Lung (tissue), 12 donors: Measurements from ENCODE around the gene DNAL4. TPM values are rescaled to one million over a fixed set of nuclear protein-coding genes. Genes with fewer than 3 reads are reported as not detected.

Experiments
- ATAC-seq: fragments of 200-7000 bp; cut with Tn5 transposase; one replicate; pipeline ENCODE4 v1.9.1; 2020; ENCODE audit warnings: moderate number of reproducible peaks; ENCODE audit not compliant: insufficient read depth, low FRiP score
- DNase-seq, 3 donors: peaks; one replicate each; pipeline ENCODE4 v3.0.0-alpha.2; 2013 to 2017
- H3K27ac ChIP-seq, 2 donors: one replicate each; pipeline ENCODE4 v1.5.1; 2013; ENCODE audit warnings: mild to moderate bottlenecking in 2 of 2, moderate library complexity in 2 of 2, control low read depth in 1 of 2, inconsistent platforms in 1 of 2, low read depth in 1 of 2, low read length in 1 of 2
- H3K27me3 ChIP-seq, 3 donors: one replicate each; pipeline ENCODE4 v1.5.1; 2013; ENCODE audit warnings: low read length in 2 of 3; ENCODE audit not compliant: control insufficient read depth in 3 of 3, insufficient read depth in 3 of 3
- H3K36me3 ChIP-seq, 4 donors: one replicate each; pipeline ENCODE4 v1.5.1; 2013; ENCODE audit warnings: low read length in 4 of 4, mild to moderate bottlenecking in 1 of 4, moderate library complexity in 1 of 4; ENCODE audit not compliant: control insufficient read depth in 4 of 4, insufficient read depth in 4 of 4
- H3K4me1 ChIP-seq, 5 donors: one replicate each; pipeline ENCODE4 v1.5.1; 2013; ENCODE audit warnings: low read length in 5 of 5, mild to moderate bottlenecking in 2 of 5, moderate library complexity in 1 of 5; ENCODE audit not compliant: control insufficient read depth in 5 of 5, insufficient read depth in 5 of 5
- H3K4me3 ChIP-seq: one replicate; pipeline ENCODE4 v1.5.1; 2013; ENCODE audit warnings: mild to moderate bottlenecking, control low read depth, moderate library complexity
- H3K9ac ChIP-seq, 2 donors: one replicate each; pipeline ENCODE4 v1.5.1; 2013; ENCODE audit warnings: low read length in 2 of 2, control low read depth in 1 of 2; ENCODE audit not compliant: insufficient read depth in 1 of 2
- H3K9me3 ChIP-seq, 4 donors: one replicate each; pipeline ENCODE4 v1.5.1; 2013; ENCODE audit warnings: low read length in 3 of 4, mild to moderate bottlenecking in 1 of 4, moderate library complexity in 1 of 4; ENCODE audit not compliant: control insufficient read depth in 4 of 4, insufficient read depth in 3 of 4
- CTCF ChIP-seq: IDR thresholded peaks from 2 replicates; pipeline ENCODE4 v1.5.1; 2012; ENCODE audit warnings: mild to moderate bottlenecking; ENCODE audit errors: control extremely low read depth, extremely low read depth
- WGBS, 2 donors: extraction: QIAGEN DNeasy Blood & Tissue Kit; methylation state at CpG; one replicate each; pipeline ENCODE4 v1.1.7; 2013; 5-methylcytosine and 5-hydroxymethylcytosine counted together
- polyA plus RNA-seq, 2 donors: library from polyadenylated mRNA; stranded (reverse); fragments of 200-250 nt; gene quantifications; one replicate each; pipeline ENCODE4 v1.2.1, GENCODE V29; 2013
- total RNA-seq, 2 donors: library from RNA; depleted of rRNA in 1 of 2; stranded (reverse); fragments of >200 nt in 1 of 2; gene quantifications; one replicate each; pipeline ENCODE4 v1.2.1, GENCODE V29; 2014 to 2021
- donor health status: control.
- donor health status: control.
- donor health status: Bipolar disorder and iron deficiency.
- donor health status: healthy.
- donor health status: DM: yes; HTN: yes; CAD: no.

Gene DNAL4
- total and polyA plus RNA-seq, 4 donors: 22.2 to 29.0 (median 26.3) TPM

- Histone ChIP-seq H3K4me1 (peaks cover 4 to 30% (median 13%) of the 10 kb centered on the region in 5 donors), H3K9me3 (no peaks in the 10 kb centered on the region), H3K4me3 (no peak overlapping the region), H3K27ac (peak overlapping the region; percentile 68 to 80), H3K9ac (no peak overlapping the region), H3K27me3 (no peaks in the 10 kb centered on the region), H3K36me3 (peaks cover 5 to 14% (median 10%) of the 10 kb centered on the region in 4 donors)
- TF ChIP-seq CTCF: no peak
- WGBS, 2 donors: 71 to 86% methylated on average over 6 of the region's 6 CpGs
- ATAC-seq: no peak
- no peak for DNase-seq
These were observed 5.1 kb downstream of the DNAL4 start for GRCh38 chr22:38788846-38789245.

- Histone ChIP-seq H3K9ac (peak overlapping the region in 1 of 2 donors; percentile 40), H3K9me3 (no peaks in the 10 kb centered on the region), H3K4me3 (no peak overlapping the region), H3K27me3 (no peaks in the 10 kb centered on the region), H3K4me1 (peaks cover 4 to 26% (median 11%) of the 10 kb centered on the region in 5 donors), H3K27ac (peak overlapping the region; percentile 68 to 80), H3K36me3 (peaks cover 5 to 14% (median 10%) of the 10 kb centered on the region in 4 donors)
- peak; percentile 79 to 99 (median 97) for DNase-seq
- WGBS, 2 donors: 55 to 64% methylated on average over 16 of the region's 16 CpGs
- TF ChIP-seq CTCF: no peak
- ATAC-seq: peak; percentile 87
These were observed 5.7 kb downstream of the DNAL4 start for GRCh38 chr22:38788021-38788816.

- no peaks in the 10 kb centered on the region for H3K9me3 ChIP-seq
- 90 to 95% methylated on average over 3 of the region's 3 CpGs for WGBS, 2 donors
- peak overlapping the region in 1 of 2 donors; percentile 80 for H3K27ac ChIP-seq
- no peak for DNase-seq
- H3K36me3 ChIP-seq: peaks cover 5 to 18% (median 14%) of the 10 kb centered on the region in 4 donors
- H3K9ac ChIP-seq: no peak overlapping the region
- no peak for ATAC-seq
- peaks cover 6 to 23% (median 8%) of the 10 kb centered on the region in 5 donors for H3K4me1 ChIP-seq
- H3K4me3 ChIP-seq: no peak overlapping the region
- H3K27me3 ChIP-seq: no peaks in the 10 kb centered on the region
- no peak for TF ChIP-seq CTCF
These were observed 7.3 kb downstream of the DNAL4 start for GRCh38 chr22:38786631-38787030.
